PC-3 (cell line): Measurements from ENCODE around the gene CEP85L. TPM values are rescaled to one million over a fixed set of nuclear protein-coding genes. Genes with fewer than 3 reads are reported as not detected.
A peak's percentile ranks its signal among the peaks of the same experiment; 100 is the strongest.

ENCODE experiments used
- ATAC-seq: fragments of 200-7000 bp; cut with Tn5 transposase; 2 replicates; pipeline ENCODE4 v1.9.1; 2020; ENCODE audit warnings: mild to moderate bottlenecking, moderate library complexity
- BruUV-seq: library from RNA; stranded (reverse); fragments of 400-500 nt; replicated peaks from 2 replicates; lab custom pipeline; 2021; lab: Mats Ljungman, UMichigan
- CTCF ChIA-PET: fragments of 300-600 bp; sonication (Branson Sonifier 250); formaldehyde crosslinking; loops from one replicate; lab custom pipeline; 2022; ENCODE audit warnings: antibody characterized with exemption; lab: Charles Lee
- POLR2A ChIA-PET: fragments of 300-600 bp; sonication (Branson Sonifier 250); formaldehyde crosslinking; loops from one replicate; lab custom pipeline; 2022; ENCODE audit warnings: antibody characterized with exemption; ENCODE audit not compliant: unreplicated experiment; lab: Charles Lee
- DNase-seq: peaks from one replicate; pipeline ENCODE4 v3.0.0-alpha.2; 2015
- H2AFZ ChIP-seq: fragments of 300-600 bp; sonication (generic); 2 replicates; pipeline ENCODE4 v1.6.0; 2016; ENCODE audit warnings: antibody characterized with exemption, low read length
- H3F3A ChIP-seq: fragments of 300-600 bp; sonication (generic); one replicate; pipeline ENCODE4 v1.6.0; 2017; ENCODE audit warnings: antibody characterized with exemption, low read length, control low read depth, mild to moderate bottlenecking; ENCODE audit not compliant: unreplicated experiment
- H3K27ac ChIP-seq: fragments of 300-600 bp; sonication (generic); 2 replicates; pipeline ENCODE4 v1.5.1; 2016; ENCODE audit warnings: mild to moderate bottlenecking, low read length
- H3K27me3 ChIP-seq: fragments of 300-600 bp; sonication (generic); 2 replicates; pipeline ENCODE4 v1.6.1; 2016; ENCODE audit warnings: low read length, mixed read lengths
- H3K36me3 ChIP-seq: fragments of 300-600 bp; sonication (generic); 2 replicates; pipeline ENCODE4 v1.6.1; 2016; ENCODE audit warnings: low read depth, mixed run types, low read length, mixed read lengths
- H3K4me1 ChIP-seq: fragments of 300-600 bp; sonication (generic); 2 replicates; pipeline ENCODE4 v1.5.1; 2016; ENCODE audit warnings: low read length; ENCODE audit not compliant: insufficient read depth
- H3K4me2 ChIP-seq: fragments of 300-600 bp; sonication (generic); 2 replicates; pipeline ENCODE4 v1.6.0; 2016; ENCODE audit warnings: low read length
- H3K4me3 ChIP-seq: fragments of 300-600 bp; sonication (generic); 2 replicates; pipeline ENCODE4 v1.5.1; 2016; ENCODE audit warnings: mild to moderate bottlenecking, low read length, mixed read lengths
- H3K79me2 ChIP-seq: fragments of 300-600 bp; sonication (generic); 2 replicates; pipeline ENCODE4 v1.6.1; 2017; ENCODE audit warnings: low read length, mixed read lengths
- H3K9ac ChIP-seq: fragments of 300-600 bp; sonication (generic); 2 replicates; pipeline ENCODE4 v1.6.0; 2016; ENCODE audit warnings: mild to moderate bottlenecking, low read length
- H3K9me2 ChIP-seq: fragments of 300-600 bp; sonication (generic); replicated peaks from 2 replicates; pipeline ENCODE4 v1.6.1; 2016; ENCODE audit warnings: mixed run types, low read length, mixed read lengths
- H3K9me3 ChIP-seq: fragments of 300-600 bp; sonication (generic); 2 replicates; pipeline ENCODE4 v1.6.1; 2016; ENCODE audit warnings: low read length, mixed read lengths
- H4K20me1 ChIP-seq: fragments of 300-600 bp; sonication (generic); 2 replicates; pipeline ENCODE4 v1.6.1; 2016; ENCODE audit warnings: low read length, mixed read lengths
- CTCF ChIP-seq: fragments of 300-600 bp; sonication (generic); conservative IDR thresholded peaks from 2 replicates; pipeline ENCODE4 v1.5.1; 2017; ENCODE audit warnings: antibody characterized with exemption, low read depth, mild to moderate bottlenecking, low read length
- EZH2 ChIP-seq: fragments of 300-600 bp; sonication (generic); IDR thresholded peaks from one replicate; pipeline ENCODE4 v1.6.1; 2017; ENCODE audit warnings: antibody characterized with exemption, mild to moderate bottlenecking, low read length; ENCODE audit not compliant: unreplicated experiment
- EZH2phosphoT487 ChIP-seq: fragments of 300-600 bp; sonication (generic); IDR thresholded peaks from 2 replicates; pipeline ENCODE4 v1.6.1; 2018; ENCODE audit warnings: mild to moderate bottlenecking, antibody characterized with exemption, low read length, borderline replicate concordance
- intact Hi-C: fragments of 100-400 bp; cut with micrococcal nuclease; formaldehyde crosslinking; loops from 2 replicates; pipeline ENCODE4 v1.9.0; 2023
- total RNA-seq: library from RNA; depleted of rRNA; stranded (reverse); fragments of >200 nt; gene quantifications from 2 replicates; pipeline ENCODE4 v1.2.3, GENCODE V29; 2014

The CEP85L gene
- total RNA-seq, 1 experiment from 2014 or later, result 7.8 TPM

- Histone ChIP-seq H3K79me2 (no peaks in the 10 kb centered on the region), H3K27me3 (no peaks in the 10 kb centered on the region), H3K4me2 (no peak overlapping the region), H3K9me2 (no peaks in the 10 kb centered on the region), H4K20me1 (no peaks in the 10 kb centered on the region), H2AFZ (no peak overlapping the region), H3K9ac (no peak overlapping the region), H3K27ac (no peak overlapping the region), H3K36me3 (no peaks in the 10 kb centered on the region), H3K4me3 (no peak overlapping the region), H3K9me3 (no peaks in the 10 kb centered on the region), H3K4me1 (no peaks in the 10 kb centered on the region), H3F3A (no peaks in the 10 kb centered on the region)
- intact Hi-C loops, result loop anchor here (1.0 to 5.0 kb wide), 4 partner anchors 43 to 709 kb away; no protein-coding TSS in a partner anchor
- DNase-seq, result peak; percentile 56
- no TSS peak for BruUV-seq
- POLR2A ChIA-PET, result no interaction called here
- TF ChIP-seq EZH2phosphoT487, result no peak
- TF ChIP-seq CTCF, result peak; percentile 67
- ATAC-seq, result peak; percentile 53; the same call in 1 of the 2 replicates
- CTCF ChIA-PET, result no interaction called here
Observed at GRCh38 chr6:118551063-118552053, 100.0 kb downstream of the CEP85L start.

- no peaks in the 10 kb centered on the region for H3K4me1 ChIP-seq
- TF ChIP-seq EZH2 (no peak), CTCF (no peak), EZH2phosphoT487 (no peak)
- H3K4me2 ChIP-seq, result no peak overlapping the region
- no peaks in the 10 kb centered on the region for H3K79me2 ChIP-seq
- H3K4me3 ChIP-seq, result no peak overlapping the region
- H2AFZ ChIP-seq, result no peak overlapping the region
- CTCF ChIA-PET, result no interaction called here
- POLR2A ChIA-PET, result no interaction called here
- H4K20me1 ChIP-seq, result no peaks in the 10 kb centered on the region
- no peaks in the 10 kb centered on the region for H3F3A ChIP-seq
- DNase-seq, result no peak
- no peak overlapping the region for H3K27ac ChIP-seq
- H3K9ac ChIP-seq, result no peak overlapping the region
- intact Hi-C loops, result no loop called here
- ATAC-seq, result no peak
- no peaks in the 10 kb centered on the region for H3K9me2 ChIP-seq
- no peaks in the 10 kb centered on the region for H3K36me3 ChIP-seq
- no peaks in the 10 kb centered on the region for H3K9me3 ChIP-seq
- BruUV-seq, result no TSS peak
- H3K27me3 ChIP-seq, result no peaks in the 10 kb centered on the region
Observed at GRCh38 chr6:118548613-118549012, 102.8 kb downstream of the CEP85L start.

GRCh38 chr6:118548136-118548535 is 103.3 kb downstream of the CEP85L start, which contains the start of gene PLN:
Gene PLN, plus strand, starts transcription at chr6:118548296. Its CDS starts 10,626 bp downstream, at chr6:118558922.
- H4K20me1 ChIP-seq, result no peaks in the 10 kb centered on the region
- no TSS peak for BruUV-seq
- DNase-seq, result no peak
- H3K9me3 ChIP-seq, result no peaks in the 10 kb centered on the region
- CTCF ChIA-PET, result no interaction called here
- TF ChIP-seq EZH2phosphoT487, result no peak
- TF ChIP-seq EZH2, result no peak
- TF ChIP-seq CTCF, result no peak
- no peaks in the 10 kb centered on the region for H3K9me2 ChIP-seq
- no peaks in the 10 kb centered on the region for H3K36me3 ChIP-seq
- H3F3A ChIP-seq, result no peaks in the 10 kb centered on the region
- intact Hi-C loops, result no loop called here
- H3K4me3 ChIP-seq, result no peak within 1 kb of the TSS
- H3K27ac ChIP-seq, result no peak within 1 kb of the TSS
- H3K4me1 ChIP-seq, result no peaks in the 10 kb centered on the region
- H3K27me3 ChIP-seq, result no peaks in the 10 kb centered on the region
- no peak for ATAC-seq
- POLR2A ChIA-PET, result no interaction called here
- no peak within 1 kb of the TSS for H3K9ac ChIP-seq
- no peak within 1 kb of the TSS for H3K4me2 ChIP-seq
- H2AFZ ChIP-seq, result no peak within 1 kb of the TSS
- H3K79me2 ChIP-seq, result no peaks in the 10 kb centered on the region
